ACC112 (cell line): Measurements from ENCODE around the gene ANLN.
"Not testable (repeated sequence)": the region's sequence is repeated elsewhere in the genome, so short reads cannot be mapped to it uniquely, and the experiment has no call there.

Experiments used
- H2AFZ ChIP-seq: fragments of 200-600 bp; sonication (generic); one replicate; pipeline ENCODE4 v1.6.0; 2017; ENCODE audit warnings: antibody characterized with exemption, low read length; ENCODE audit not compliant: unreplicated experiment
- H3K27ac ChIP-seq: fragments of 200-600 bp; sonication (generic); 2 replicates; pipeline ENCODE4 v1.5.1; 2014; ENCODE audit warnings: low read depth, mild to moderate bottlenecking, antibody characterized with exemption, low read length, moderate library complexity
- H3K27me3 ChIP-seq: fragments of 200-600 bp; sonication (generic); 2 replicates; pipeline ENCODE4 v1.6.1; 2014; ENCODE audit warnings: mild to moderate bottlenecking, antibody characterized with exemption, low read length, moderate library complexity, mixed read lengths; ENCODE audit not compliant: insufficient read depth
- H3K36me3 ChIP-seq: fragments of 200-600 bp; sonication (generic); 2 replicates; pipeline ENCODE4 v1.6.1; 2016; ENCODE audit warnings: mild to moderate bottlenecking, antibody characterized with exemption, low read length, moderate library complexity, mixed read lengths; ENCODE audit not compliant: insufficient read depth
- H3K4me1 ChIP-seq: fragments of 200-600 bp; sonication (generic); one replicate; pipeline ENCODE4 v1.6.1; 2016; ENCODE audit warnings: low read length, mixed read lengths; ENCODE audit not compliant: insufficient read depth, unreplicated experiment, control insufficient read depth
- H3K4me3 ChIP-seq: fragments of 200-600 bp; sonication (generic); 2 replicates; pipeline ENCODE4 v1.5.1; 2014; ENCODE audit warnings: mild to moderate bottlenecking, low read depth, low read length
- H3K79me2 ChIP-seq: fragments of 200-600 bp; sonication (generic); one replicate; pipeline ENCODE4 v1.6.0; 2016; ENCODE audit warnings: low read length; ENCODE audit not compliant: control insufficient read depth, unreplicated experiment, insufficient read depth

The ANLN gene

DNA sequence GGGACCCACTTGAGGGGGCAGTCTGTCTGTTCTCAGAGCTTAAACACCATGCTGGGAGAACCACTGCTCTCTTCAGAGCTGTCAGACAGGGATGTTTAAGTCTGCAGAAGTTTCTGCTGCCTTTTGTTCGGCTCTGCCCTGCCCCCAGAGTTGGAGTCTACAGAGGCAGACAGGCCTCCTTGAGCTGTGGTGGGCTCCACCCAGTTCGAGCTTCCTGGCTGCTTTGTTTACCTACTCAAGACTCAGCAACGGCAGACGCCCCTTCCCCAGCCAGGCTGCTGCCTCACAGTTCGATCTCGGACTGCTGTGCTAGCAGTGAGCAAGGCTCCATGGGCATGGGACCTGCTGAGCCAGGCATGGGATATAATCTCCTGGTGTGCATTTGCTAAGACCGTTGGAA, 11.1 kb upstream of the ANLN start:
- H3K27me3 ChIP-seq, H3K4me1 ChIP-seq, H3K27ac ChIP-seq, H2AFZ ChIP-seq, H3K36me3 ChIP-seq, H3K79me2 ChIP-seq, H3K4me3 ChIP-seq: not testable (repeated sequence)

DNA sequence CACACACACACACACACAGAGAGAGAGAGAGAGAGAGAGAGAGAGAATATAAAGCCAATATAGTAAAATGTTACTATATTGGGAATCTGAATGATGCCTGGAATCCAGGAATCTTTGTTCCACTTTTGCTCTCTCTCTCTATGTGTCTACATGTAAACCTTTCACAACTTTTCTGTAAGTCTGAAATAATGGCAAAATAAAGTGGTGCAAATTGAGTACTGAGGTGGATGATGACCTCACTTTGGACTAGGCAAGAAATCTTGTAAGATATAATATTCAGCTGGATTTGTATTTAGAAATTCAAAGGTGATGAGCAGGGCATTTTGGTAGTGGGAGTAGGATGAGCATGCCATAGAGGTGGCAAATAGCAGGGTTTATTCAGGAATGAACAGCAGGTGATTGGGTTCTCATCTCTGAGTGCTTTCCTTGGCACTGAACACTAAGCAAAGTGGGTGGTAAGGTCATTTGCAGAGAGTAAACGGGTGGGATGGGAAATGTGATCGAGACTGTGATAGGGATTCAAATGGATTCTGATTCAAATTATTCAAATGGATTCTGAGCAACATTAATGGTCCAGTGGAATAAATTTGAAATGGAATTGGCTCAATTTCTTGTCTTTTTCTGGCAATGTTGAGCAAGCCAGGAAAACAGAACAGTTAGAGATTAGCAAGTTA, 9.7 kb upstream of the ANLN start:
- H3K4me1 ChIP-seq, result no peaks in the 10 kb centered on the region

DNA sequence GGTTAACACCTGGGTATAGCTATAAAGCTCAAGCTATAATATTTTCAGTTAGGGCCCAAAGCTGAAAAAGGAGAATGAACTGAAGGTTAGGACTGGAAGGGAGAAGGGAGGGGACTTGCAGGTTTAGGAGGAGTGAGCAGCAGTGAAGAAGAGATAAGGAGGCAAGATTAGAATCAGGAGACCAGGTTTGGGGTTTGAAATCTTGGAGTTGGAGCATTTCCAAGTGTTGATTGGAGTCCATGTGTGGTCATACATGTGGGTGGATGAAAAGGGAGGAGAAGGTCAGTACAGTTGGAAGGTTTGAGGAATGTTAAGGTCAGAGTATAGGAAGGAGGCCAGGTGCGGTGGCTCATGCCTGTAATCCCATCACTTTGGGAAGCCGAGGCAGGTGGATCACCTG, 8.6 kb upstream of the ANLN start:
- Histone ChIP-seq H3K4me3 (no peak overlapping the region), H3K27ac (no peak overlapping the region), H2AFZ (no peak overlapping the region), H3K27me3 (no peaks in the 10 kb centered on the region), H3K79me2 (no peaks in the 10 kb centered on the region), H3K36me3 (no peaks in the 10 kb centered on the region), H3K4me1 (no peaks in the 10 kb centered on the region)

More for the DNA sequence above, 9.7 kb upstream of the ANLN start:
- no peak overlapping the region for H3K27ac ChIP-seq
- no peaks in the 10 kb centered on the region for H3K36me3 ChIP-seq
- no peak overlapping the region for H2AFZ ChIP-seq
- H3K27me3 ChIP-seq, result no peaks in the 10 kb centered on the region
- no peak overlapping the region for H3K4me3 ChIP-seq
- no peaks in the 10 kb centered on the region for H3K79me2 ChIP-seq

DNA sequence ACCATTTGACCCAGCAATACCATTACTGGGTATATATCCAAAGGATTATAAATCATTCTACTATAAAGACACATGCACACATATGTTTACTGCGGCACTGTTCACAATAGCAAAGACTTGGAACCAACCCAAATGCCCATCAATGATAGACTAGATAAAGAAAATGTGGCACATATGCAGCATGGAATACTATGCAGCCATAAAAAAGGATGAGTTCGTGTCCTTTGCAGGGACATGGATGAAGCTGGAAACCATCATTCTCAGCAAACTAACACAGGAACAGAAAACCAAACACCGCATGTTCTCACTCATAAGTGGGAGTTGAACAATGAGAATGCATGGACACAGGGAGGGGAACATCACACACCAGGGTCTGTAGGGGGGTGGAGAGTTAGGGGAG, 6.4 kb upstream of the ANLN start:
- H3K79me2 ChIP-seq, H2AFZ ChIP-seq, H3K4me3 ChIP-seq, H3K27ac ChIP-seq, H3K36me3 ChIP-seq, H3K4me1 ChIP-seq, H3K27me3 ChIP-seq: not testable (repeated sequence)

DNA sequence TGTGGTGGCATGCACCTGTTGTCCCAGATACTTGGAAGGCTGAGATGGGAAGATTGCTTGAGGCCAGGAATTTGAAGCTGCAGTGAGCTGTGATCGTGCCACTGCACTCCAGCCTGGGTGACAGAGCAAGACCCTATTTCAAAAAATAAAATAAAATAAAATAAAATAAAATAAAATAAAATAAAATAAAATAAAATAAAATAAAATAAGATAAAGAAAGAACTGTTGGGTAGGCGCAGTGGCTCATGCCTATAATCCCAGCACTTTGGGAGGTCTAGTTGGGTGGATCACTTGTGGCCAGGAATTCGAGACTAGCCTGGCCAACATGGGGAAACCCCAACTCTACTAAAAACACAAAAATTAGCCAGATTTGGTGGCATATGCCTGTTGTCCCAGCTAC, 4.0 kb upstream of the ANLN start:
- H3K4me3 ChIP-seq, H3K4me1 ChIP-seq, H2AFZ ChIP-seq, H3K36me3 ChIP-seq, H3K27me3 ChIP-seq, H3K27ac ChIP-seq, H3K79me2 ChIP-seq: not testable (repeated sequence)

DNA sequence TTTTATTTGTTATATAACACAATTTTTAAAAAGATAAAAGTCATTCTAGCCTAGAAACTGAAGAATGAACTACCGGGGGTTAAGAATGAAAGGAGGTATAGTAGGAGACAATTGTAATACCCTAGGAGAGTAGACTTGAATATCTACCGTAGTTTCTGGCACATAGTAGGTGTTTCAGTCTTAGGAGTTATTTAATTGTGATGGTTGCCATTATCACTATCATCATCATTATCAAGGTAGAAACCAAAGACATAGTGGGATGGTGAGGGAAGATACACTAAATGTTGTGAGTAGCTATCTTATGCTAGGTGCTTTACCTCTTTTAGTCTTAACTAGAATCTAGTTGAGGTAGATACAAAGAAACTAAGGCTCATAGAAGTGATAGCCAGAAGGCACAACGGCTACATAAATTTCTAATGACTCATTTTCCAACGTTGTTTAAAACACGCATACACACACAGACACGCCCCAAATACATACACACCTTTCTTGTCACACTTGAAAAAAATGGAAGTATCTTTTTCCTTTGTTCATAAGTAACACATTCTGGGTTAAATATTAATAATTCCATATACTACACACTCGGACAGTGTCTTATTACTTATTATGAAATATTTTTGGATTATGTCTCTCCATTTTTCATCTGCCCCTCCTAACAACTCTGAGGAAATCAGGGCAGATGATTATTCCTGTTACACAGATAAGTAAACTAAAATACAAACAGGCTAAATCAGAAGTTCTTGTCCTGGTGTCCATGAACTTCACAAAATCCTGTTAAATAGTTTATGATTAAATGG, 2.0 kb upstream of the ANLN start:
- H3K36me3 ChIP-seq, result no peaks in the 10 kb centered on the region
- peaks cover 8% of the 10 kb centered on the region for H3K4me1 ChIP-seq
- no peak overlapping the region for H2AFZ ChIP-seq
- H3K27me3 ChIP-seq, result no peaks in the 10 kb centered on the region
- peaks cover 27% of the 10 kb centered on the region for H3K79me2 ChIP-seq
- no peak overlapping the region for H3K27ac ChIP-seq
- H3K4me3 ChIP-seq, result no peak overlapping the region

DNA sequence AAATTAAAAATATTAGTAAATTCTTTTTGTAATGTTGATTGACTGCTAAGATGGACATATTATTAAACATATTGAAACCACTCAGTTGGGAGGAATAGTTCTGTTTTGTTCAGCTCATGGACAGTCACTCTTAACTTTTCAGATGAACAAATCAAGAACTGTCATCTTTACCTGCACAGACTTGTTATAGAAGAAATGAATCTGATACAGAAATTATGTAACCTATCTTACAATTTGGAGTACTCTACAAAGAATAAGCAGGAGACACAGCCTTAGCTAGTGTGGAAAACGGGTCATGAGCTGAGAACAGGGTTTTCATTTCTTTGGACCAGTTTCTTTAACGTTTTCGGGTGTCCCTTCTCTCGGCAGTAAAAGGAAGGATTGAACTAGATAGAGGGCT, 1.2 kb upstream of the ANLN start:
- no peaks in the 10 kb centered on the region for H3K36me3 ChIP-seq
- no peak overlapping the region for H3K4me3 ChIP-seq
- peaks cover 32% of the 10 kb centered on the region for H3K79me2 ChIP-seq
- no peaks in the 10 kb centered on the region for H3K27me3 ChIP-seq
- H2AFZ ChIP-seq, result no peak overlapping the region
- H3K27ac ChIP-seq, result no peak overlapping the region
- peaks cover 13% of the 10 kb centered on the region for H3K4me1 ChIP-seq

DNA sequence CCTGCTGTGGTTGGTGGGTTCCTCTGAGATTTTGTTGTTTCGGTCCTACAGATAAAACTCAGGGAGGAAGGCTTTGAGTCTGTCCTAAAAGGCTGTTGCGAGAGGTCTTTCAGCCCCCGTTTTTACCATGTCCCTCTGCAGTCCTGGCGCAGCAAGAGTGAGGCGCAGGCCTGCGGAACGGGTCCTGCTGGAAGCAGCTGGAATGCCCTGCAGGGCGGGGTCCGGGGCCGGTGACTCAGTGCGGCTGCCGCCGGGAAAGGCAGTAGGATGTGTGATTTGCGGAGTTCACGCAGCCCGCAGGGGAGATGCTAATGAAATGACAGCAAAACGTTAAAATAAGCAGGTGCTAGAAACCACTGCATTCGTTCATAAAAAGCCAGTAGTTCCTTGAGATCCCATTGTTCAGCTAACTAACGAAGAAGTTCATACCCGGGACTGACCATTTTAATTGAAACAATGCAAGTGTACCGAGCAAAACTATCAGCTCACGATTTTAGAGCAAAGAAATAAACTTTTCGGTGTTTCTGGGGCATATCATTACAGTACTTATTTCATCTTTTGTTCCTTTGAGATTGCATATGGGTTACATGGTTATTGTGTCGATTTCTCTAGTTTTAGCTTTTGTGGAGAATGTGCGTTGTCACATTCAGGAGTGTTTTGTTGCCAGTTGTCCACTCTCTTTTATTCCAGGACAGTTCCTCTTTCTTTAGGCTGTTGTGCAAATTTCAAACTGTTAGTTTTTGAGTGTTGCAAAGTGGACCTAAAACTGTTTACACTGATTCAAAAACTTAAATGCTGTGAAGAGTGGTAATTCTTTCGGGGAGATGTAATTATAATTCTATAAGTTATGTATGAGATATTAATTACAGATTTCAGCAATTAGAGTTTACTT, 783 bp downstream of the ANLN start:
- peak overlapping the region; percentile 79 for H2AFZ ChIP-seq
- peaks cover 5% of the 10 kb centered on the region for H3K36me3 ChIP-seq
- peaks cover 24% of the 10 kb centered on the region for H3K4me1 ChIP-seq
- peaks cover 53% of the 10 kb centered on the region for H3K79me2 ChIP-seq
- peak overlapping the region; percentile 90 for H3K27ac ChIP-seq
- no peaks in the 10 kb centered on the region for H3K27me3 ChIP-seq
- peak overlapping the region; percentile 94 for H3K4me3 ChIP-seq

DNA sequence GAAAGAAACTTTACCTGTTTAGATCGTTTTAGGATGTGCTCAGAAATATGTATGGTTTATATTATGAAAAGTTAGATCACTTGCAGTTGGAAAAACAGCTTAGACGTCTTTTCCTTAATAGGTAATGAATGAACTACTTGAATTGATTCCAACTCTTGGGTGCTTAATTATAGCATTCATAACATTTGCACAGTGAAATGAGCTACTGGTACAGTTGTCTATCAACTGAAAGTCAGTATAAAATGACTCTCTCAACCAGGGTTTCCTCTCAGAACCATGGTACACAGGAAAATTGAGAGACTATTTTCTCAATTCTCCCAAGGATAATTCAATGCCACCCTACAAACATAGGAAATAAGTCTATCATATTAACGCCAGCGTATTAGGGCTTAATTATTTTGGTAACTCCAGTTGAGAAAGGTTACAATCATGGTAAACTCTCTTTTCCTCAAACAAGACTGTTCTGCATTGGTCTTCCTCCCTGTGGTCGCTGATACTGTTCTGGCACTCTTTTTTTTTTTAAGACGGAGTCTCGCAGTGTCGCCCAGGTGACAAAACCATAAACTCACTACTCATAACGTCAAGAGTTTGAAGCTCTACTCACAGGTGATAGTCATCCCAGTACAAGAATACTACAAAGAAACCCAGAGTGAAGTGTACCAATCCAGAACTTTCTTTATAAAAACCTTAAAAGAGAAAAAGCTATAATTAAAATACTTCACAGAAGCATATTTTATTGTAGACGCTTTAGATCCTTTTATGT, 2.0 kb downstream of the ANLN start:
- Histone ChIP-seq H3K27me3 (no peaks in the 10 kb centered on the region), H2AFZ (peak overlapping the region; percentile 43), H3K4me3 (peak overlapping the region; percentile 94), H3K79me2 (peaks cover 64% of the 10 kb centered on the region), H3K36me3 (peaks cover 16% of the 10 kb centered on the region), H3K4me1 (peaks cover 24% of the 10 kb centered on the region), H3K27ac (peak overlapping the region; percentile 90)

DNA sequence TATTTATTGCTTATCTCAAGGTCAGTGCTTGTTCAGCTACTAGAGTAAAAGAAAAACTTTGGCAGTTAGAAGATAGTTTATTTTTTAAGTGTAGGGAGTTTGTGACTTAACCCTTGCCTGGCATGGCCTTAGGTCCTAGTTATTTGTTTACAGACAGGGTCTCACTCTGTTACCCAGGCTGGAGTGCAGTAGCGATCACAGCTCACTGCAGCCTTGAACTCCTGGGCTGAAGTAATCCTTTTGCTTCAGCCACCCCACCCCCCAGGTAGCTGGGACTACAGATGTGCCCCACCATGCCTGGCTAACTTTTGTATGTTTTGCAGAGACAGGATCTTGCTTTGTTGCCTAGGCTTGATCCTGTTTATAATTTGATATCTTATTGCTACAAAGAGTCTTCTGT, 4.2 kb downstream of the ANLN start:
- H3K36me3 ChIP-seq, result peaks cover 29% of the 10 kb centered on the region
- H3K27me3 ChIP-seq, result no peaks in the 10 kb centered on the region
- H3K27ac ChIP-seq, result peak overlapping the region; percentile 90
- H2AFZ ChIP-seq, result no peak overlapping the region
- peak overlapping the region; percentile 60 for H3K4me3 ChIP-seq
- H3K4me1 ChIP-seq, result peaks cover 24% of the 10 kb centered on the region
- H3K79me2 ChIP-seq, result peaks cover 83% of the 10 kb centered on the region
